NCI-H146 treated with DMSO at 0.1 percent for 48 hours (cell line): Measurements from ENCODE around the gene PSMB8.

Experiments
- DNase-seq: peaks from one replicate; lab custom pipeline; 2025; ENCODE audit not compliant: unreplicated experiment; lab: John Stamatoyannopoulos, UW

PSMB8 gene

GRCh38 chr6:32857156-32857891, 13.5 kb upstream of the PSMB8 start:
- no peak for DNase-seq

GRCh38 chr6:32855467-32856174, 11.8 kb upstream of the PSMB8 start:
- DNase-seq: no peak

- DNase-seq: no peak
Measured at GRCh38 chr6:32854376-32855178, 10.7 kb upstream of the PSMB8 start.

GRCh38 chr6:32853541-32854375, 9.9 kb upstream of the PSMB8 start, which contains the start of the genes PSMB9 and TAP1:
Gene PSMB9 (plus strand): TSS chr6:32854192. CDS start chr6:32854230, 38 bp downstream.
Gene TAP1 (minus strand): TSS chr6:32853704. CDS start chr6:32853636, 68 bp downstream.
- peak; percentile 46 for DNase-seq

GRCh38 chr6:32852844-32853540, 9.1 kb upstream of the PSMB8 start:
- DNase-seq: no peak

GRCh38 chr6:32852018-32852843, 8.4 kb upstream of the PSMB8 start:
- DNase-seq: no peak

- DNase-seq: no peak
Measured at GRCh38 chr6:32851025-32851424, 7.2 kb upstream of the PSMB8 start.

- DNase-seq: no peak
Measured at GRCh38 chr6:32849126-32849525, 5.3 kb upstream of the PSMB8 start.

- DNase-seq: no peak
Measured at GRCh38 chr6:32847795-32848194, 3.9 kb upstream of the PSMB8 start.

GRCh38 chr6:32847004-32847403, 3.2 kb upstream of the PSMB8 start:
- DNase-seq: no peak

GRCh38 chr6:32845384-32845884, 1.6 kb upstream of the PSMB8 start:
- DNase-seq: no peak

- no peak for DNase-seq
Measured at GRCh38 chr6:32844839-32845383, 1.1 kb upstream of the PSMB8 start.

GRCh38 chr6:32843331-32843978, 392 bp downstream of the PSMB8 start:
- DNase-seq: no peak

- no peak for DNase-seq
Measured at GRCh38 chr6:32842690-32843089, 1.2 kb downstream of the PSMB8 start.

GRCh38 chr6:32842021-32842650, 1.7 kb downstream of the PSMB8 start:
- no peak for DNase-seq

GRCh38 chr6:32840604-32841246, 3.1 kb downstream of the PSMB8 start:
- DNase-seq: no peak

GRCh38 chr6:32839356-32839755, 4.5 kb downstream of the PSMB8 start:
- DNase-seq: no peak
